NCI-H446 (cell line): ENCODE measurements around the gene PGR.

Experiments
- DNase-seq, 2 experiments: peaks; one replicate each; lab custom pipeline; 2025; lab: John Stamatoyannopoulos, UW

Gene PGR

DNA sequence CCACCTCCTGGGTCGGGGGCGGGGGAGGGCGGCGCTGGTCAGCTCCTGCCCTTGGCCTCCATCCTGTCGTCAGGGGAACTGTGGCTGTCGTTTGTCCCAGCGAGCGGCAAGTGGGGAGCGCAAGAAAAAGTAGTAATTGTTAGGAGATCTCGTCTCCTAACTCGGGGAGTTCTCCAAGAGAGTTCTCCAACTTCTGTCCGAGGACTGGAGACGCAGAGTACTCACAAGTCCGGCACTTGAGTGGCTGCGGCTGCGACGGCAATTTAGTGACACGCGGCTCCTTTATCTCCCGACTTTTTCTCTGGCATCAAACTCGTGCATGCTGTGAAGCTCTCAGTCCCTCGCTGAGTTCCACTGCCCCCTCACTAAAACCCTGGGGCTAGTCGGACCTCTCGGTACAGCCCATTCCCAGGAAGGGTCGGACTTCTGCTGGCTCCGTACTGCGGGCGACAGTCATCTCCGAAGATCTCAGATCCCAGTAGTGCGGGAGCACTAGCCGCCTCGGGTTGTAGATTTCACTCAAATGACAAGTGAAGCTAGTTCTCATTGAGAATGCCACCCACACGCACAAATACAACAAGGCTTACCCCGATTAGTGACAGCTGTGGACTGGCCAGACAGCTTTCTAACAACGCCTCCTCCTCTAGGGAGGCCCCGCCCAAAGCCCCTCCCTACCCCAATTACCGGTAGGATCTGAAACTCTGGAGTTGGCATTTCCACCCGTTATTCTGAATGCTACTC, at the start of gene PGR:
TSS of gene PGR (minus strand) at position 611 of the 741 bp plus-strand sequence. CDS start 743 bp downstream, outside the sequence.
- DNase-seq, result no peak

GRCh38 chr11:101176381-101176780, 46.8 kb upstream of the PGR start:
- DNase-seq, result no peak

DNA sequence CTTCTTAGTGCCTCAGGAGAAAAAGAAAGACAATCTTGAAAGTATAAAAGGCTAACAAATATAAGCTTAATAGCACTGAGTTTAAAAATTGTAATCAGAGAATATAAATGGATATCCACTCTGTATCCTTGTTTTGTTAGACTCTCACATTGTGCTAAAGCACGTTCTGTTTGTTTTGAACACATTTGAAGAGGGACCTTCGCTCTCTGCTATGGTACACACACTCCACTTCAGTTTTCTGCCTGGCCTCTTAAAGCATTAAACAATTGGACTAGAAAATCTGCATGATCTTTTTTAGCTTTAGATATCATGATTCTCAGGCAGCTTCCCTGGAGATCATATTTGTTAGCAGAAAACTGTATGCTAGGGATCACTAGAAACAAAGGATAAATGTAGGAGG, 40.3 kb upstream of the PGR start:
- DNase-seq, result no peak

GRCh38 chr11:101166038-101166437, 36.4 kb upstream of the PGR start:
- DNase-seq, result no peak

DNA sequence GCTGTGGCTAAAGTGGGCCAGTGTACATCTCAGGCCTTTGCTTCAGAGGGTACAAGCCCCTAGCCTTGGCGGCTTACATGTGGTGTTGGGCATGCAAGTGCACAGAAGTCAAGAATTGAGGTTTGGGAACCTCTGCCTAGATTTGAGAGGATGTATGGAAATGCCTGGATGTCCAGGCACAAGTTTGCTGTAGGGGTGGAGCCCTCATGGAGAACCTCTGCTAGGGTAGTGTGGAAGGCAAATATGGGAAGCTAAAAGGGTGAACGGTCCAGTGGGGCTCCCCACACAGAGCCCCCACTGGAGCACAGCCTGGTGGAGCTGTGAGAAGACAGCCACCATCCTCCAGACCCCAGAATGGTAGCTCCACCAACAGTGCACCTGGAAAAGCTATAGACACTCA, 28.5 kb upstream of the PGR start:
- DNase-seq, result no peak

- DNase-seq, result no peak
These were observed 8.8 kb upstream of the PGR start for GRCh38 chr11:101138245-101138930.

- DNase-seq, result no peak
These were observed 3.6 kb upstream of the PGR start for GRCh38 chr11:101133190-101133589.

GRCh38 chr11:101128571-101129202, 926 bp downstream of the PGR start:
- no peak for DNase-seq

DNA sequence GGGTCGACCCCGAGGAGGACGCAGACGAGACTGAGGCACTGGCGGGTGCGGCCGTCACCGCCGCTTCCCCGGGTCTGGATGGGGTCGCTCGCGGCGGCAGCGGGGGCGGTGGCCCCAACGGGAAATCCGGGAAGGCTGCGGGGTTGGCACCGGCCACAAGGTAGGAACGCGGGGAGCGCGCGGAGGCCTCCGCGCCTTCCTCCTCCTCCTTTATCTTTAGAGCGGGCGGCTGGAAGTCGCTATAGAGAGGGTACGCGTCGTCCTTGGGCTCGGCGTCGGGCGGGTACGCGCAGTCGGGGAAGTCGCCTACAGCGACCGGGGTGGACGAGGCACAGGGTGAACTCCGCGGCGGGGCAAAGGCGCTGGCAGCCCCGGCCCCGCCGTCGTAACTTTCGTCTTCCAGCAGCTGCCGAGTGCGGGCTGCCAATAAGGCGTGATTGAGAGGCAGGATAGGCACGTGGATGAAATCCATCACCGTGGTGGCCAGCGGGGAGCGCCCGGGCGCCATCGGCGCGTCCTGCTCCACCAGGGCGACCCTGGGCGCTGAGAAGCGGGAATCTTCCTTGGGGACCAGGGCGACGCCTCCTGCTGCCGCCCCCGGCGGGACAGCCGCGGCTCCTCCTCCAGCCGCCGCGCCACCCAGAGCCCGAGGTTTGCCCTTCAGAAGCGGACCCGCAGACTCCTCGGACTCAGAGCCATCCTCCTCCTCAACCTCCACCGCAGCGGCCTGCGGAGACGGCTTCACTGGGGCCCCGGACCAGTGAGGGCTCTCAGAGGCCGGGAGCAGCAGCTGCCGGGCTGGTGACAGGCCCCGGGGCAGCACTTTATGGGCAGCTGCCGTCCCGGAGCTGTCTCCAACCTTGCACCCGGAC, 1.7 kb downstream of the PGR start:
- no peak for DNase-seq

GRCh38 chr11:101127197-101127698, 2.4 kb downstream of the PGR start:
- DNase-seq, result no peak

DNA sequence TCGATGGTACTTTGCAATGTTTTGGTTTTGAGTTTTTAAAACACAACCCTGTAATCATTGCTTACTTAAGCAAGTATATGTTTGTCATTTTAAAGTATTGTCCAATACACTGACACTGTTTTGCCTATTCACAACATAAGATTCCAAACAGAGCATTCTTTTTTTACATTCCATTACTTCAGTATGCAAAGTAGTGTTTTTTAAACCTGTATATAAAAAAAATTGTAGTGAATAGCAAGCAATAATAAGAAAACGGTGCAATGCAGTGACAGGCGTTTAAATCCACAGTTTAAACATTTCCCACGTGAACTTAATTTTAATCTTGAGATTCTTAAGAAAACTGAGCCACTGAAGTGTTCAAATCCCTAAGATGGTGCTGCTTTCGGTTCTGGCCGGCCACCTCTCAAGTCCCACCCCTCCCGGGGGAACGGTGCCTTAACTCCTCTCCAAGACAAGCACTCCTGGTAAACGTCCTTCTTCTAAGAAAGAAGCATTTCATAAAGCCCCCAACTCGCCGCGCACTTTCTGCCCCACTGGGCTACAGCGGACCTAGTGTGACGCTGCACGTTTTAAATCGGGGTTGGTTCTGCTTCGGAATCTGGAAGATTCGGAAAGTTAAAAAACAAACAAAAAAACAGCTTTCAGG, 2.9 kb downstream of the PGR start:
- no peak for DNase-seq

DNA sequence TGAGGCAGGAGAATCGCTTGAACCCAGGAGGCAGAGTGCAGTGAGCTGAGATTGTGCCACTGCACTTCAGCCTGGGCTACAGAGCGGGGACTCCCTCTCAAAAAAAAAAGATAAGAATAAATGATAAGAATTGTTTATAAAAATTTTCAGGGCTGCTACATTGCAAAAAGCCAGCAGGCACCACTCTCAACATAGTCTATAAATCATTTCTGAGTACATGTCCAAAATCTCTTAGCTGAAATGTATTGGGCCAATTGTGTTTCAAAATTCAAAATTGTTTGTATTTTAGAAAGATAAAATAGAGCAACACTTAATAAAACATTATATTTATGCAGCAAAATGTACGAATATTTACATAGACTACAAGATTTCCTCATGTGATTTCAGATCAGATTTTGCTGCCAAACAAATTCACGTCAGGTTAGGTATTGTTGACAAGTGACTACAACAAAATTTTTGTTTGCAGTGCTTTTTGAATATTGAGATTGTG, 13.9 kb downstream of the PGR start:
- DNase-seq, result no peak

- no peak for DNase-seq
These were observed 16.1 kb downstream of the PGR start for GRCh38 chr11:101113540-101113939.

GRCh38 chr11:101104716-101105115, 24.9 kb downstream of the PGR start:
- no peak for DNase-seq

DNA sequence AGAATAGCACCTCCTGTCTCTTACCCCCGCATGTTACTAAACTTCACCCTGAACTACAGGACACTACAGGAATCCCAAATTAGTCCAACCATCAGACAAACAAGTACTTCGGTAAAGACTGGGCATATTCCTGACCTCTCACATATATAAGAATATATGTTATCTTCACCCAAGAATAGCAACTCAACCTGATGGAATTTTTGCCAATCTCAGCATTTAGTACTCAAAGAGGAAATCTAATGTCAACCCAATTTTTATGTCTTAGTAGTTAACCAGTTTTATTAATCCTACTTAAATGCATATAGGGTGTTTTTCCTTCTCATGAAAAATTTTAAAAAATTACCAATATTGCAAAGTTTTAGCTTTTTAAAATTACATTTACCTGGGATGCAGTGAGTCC, 26.2 kb downstream of the PGR start:
- no peak for DNase-seq

- no peak for DNase-seq
These were observed 29.0 kb downstream of the PGR start for GRCh38 chr11:101100601-101101000.

GRCh38 chr11:101096036-101096704, 33.4 kb downstream of the PGR start:
- DNase-seq, result peak in 1 of 2 experiments; percentile 21

DNA sequence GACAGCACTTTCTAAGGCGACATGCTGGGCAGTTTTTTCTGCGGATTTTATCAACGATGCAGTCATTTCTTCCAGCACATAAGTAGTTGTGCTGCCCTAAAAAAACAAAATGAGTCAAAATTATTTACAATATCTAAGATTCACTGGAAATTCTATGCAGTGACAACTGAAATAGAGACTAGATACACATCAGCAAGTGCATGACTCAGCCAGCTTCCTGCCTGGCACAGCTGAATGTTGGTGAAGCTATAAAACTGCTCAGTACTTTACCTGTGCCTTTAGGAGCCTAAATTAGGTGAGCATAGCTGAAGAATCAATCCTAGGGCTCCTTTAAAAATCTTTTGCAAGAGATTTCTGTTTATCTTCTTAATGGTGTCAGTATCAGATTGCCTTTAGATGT, 37.8 kb downstream of the PGR start:
- no peak for DNase-seq

DNA sequence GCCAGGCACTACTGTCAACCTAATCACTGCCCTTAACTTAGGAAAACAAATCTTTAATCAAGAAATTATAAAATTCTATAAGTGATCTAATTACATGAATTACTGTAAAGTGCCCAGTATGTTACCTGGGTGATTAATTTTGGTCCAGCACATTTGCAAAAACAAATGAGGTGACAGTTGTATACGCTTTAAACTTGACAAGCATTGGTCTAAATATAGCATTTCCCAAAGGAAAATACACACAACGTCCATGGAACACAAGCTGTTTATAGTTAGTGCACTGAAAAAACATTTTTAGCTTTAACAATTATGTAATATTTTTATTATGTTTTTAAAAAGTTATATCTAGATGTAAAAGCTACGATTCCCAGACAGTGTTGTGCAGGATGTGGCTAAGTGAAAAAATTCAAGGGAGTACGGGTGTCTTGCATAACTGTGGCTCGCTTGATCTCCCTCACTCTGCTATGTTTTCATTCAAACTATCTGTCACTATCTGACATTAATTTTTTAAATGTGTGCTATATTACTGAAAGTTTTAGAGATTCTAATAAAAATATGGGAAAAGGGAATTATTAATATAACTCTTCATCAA, 38.8 kb downstream of the PGR start:
- no peak for DNase-seq

DNA sequence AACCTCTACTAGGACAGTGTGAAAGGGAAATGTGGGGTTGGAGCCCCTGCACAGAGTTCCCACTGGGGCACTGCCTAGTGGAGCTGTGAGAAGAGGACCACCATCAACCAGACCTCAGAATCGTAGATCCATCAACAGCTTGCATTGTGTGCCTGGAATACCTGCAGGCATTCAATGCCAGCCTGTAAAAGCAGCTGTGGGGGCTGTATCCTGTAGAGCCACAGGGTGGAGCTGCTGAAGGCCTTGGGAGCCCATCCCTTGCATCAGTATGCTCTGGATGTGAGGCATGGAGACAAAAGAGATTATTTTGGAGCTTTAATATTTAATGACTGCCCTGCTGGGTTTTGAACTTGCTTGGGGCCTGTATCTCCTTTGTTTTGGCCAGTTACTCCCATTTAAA, 46.3 kb downstream of the PGR start:
- no peak for DNase-seq
